Measurements from ENCODE around the gene SLC38A9.
"Not testable (repeated sequence)": the region's sequence is repeated elsewhere in the genome, so short reads cannot be mapped to it uniquely, and the experiment has no call there.

Gene SLC38A9

GRCh38 chr5:55702598-55703345 lies 9.4 kb downstream of the SLC38A9 start:
- no peak for DNase-seq

DNA sequence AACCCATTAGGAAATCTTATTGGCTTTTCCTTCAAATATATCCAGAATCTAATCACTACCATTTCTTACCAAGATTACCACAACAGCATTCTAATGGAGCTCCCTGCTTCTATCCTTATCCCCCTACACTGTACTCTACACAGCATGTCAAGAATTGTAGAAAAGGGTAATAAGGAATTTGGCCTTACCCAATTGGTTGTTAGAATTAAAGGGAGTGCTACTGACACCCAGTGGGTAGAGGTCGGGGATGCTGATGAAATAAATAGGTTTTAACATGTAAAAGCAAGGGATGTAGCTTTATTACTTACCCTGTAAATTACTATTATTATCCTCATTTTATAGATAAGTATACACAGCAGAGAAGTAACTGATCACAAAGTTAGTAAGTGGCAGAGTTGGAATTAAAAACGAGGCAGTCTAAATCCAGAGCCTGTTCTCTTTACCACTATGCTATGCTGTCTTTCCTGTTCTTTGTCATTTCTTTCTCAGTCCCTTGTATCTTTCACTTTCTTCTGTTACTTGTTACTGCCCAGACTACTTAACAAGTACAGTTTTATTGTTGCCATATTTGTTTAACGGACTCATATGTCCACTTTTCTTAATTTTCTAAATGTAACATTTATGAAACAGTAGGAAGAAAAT lies 10.5 kb downstream of the SLC38A9 start:
- DNase-seq: no peak

GRCh38 chr5:55700745-55701144 lies 11.4 kb downstream of the SLC38A9 start:
- no peak for DNase-seq

- DNase-seq: no peak
These were observed 13.0 kb downstream of the SLC38A9 start for GRCh38 chr5:55699041-55699688.

GRCh38 chr5:55696704-55697103 lies 15.4 kb downstream of the SLC38A9 start:
- not testable (repeated sequence) for DNase-seq

DNA sequence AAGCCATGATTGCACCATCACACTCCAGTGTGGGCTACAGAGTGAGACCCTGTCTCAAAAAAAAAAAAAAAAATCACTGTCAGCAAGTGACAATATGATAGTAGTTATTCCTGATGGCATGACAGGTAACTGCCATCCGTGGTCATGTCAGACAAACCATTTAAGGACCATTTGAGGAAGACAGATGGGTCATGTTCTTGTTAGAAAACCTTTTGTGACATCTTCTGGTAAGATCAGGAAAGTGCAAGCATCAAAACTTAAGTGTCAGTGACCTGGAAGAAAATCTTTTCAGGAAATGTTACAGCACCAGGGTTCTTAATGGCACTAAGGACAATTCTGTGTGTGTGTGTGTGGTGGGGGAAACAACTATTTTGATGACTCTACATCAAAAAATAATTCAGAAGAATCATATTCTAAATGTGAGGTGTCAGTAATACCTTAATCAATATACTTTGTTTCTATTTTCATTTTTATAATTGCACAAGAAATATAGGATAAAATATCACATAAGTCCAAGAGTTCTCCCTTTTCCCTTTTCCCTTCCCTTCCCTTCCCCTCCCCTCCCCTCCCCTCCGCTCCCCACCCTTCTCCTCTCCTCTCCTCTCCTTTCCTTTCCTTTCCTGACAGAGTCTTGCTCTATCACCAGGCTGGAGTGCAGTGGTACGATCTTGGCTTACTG lies 17.8 kb downstream of the SLC38A9 start:
- DNase-seq: peak; percentile 10

GRCh38 chr5:55692509-55692908 lies 19.6 kb downstream of the SLC38A9 start:
- no peak for DNase-seq

DNA sequence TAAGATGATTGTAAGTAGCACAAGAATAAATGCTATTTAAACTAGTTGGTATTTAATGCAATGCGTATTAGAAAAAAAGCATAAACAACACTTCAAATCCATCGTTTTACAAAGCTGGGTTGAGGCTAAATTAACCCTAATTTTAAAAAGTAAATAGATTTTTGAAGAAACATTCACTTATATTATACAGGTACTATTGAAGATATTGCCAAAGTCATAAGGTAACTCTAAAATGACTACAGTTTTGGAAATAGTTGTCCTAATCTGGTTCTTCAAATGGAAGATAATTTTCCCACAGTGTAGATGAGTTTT lies 20.1 kb downstream of the SLC38A9 start:
- no peak for DNase-seq

DNA sequence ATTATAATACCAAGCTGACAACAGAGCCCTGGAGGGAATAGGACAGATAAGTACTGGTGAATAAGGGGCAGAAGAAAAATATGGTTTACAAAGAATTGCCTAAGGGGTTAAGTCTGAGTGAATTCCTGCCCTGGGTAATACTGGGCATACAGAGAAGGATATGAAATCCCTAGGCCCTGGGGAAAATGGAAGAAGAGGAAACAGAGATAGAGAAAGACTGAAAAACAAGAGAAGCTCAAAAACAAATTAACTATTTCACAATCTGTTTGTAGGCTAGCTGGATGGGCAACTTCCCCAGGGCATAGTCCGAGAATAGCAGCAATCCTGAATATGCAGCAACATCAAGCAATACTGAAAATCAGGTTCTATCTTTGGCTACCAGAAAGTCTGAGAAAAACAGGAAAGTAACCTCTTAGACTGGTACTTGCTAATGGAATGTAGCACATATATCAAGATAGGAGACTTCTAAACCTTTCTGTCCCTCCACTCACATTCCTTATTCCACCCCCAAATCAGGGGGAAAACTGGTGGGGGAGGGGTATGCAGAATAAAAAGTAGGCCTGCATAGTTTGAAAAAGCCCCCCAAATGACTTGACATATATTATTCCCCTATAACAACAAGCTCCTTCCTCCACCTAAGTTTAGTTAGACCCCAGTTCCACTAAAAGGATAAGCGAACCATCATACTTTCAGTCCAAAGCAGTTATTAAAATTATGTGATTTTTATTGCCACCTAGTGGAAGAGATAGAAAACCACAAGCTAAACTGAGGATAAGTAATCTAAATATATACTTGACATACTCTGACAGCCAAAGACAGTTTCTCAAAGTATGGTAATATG lies 20.6 kb downstream of the SLC38A9 start:
- peak; percentile 46 for DNase-seq

DNA sequence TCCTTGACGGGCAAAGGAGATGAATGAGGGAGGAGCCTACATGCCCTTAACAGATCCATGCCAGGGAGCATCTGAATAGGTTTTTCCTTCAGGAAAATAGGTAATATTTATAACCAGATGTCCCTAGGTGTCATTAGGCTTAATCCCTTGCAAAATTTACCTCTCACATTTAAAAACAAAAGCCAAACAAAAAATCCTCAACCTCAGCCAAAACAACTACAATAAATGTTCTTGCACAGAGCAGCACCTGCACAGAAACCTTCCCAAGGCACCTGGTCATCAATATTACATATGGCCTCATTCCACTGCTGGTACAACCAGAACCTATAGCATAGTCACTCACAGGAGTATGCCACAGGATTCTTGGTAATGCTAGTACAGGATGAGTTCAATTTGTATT lies 30.1 kb downstream of the SLC38A9 start:
- DNase-seq: no peak

GRCh38 chr5:55681301-55681700 lies 30.8 kb downstream of the SLC38A9 start:
- no peak for DNase-seq

GRCh38 chr5:55680353-55680752 lies 31.8 kb downstream of the SLC38A9 start:
- no peak for DNase-seq

DNA sequence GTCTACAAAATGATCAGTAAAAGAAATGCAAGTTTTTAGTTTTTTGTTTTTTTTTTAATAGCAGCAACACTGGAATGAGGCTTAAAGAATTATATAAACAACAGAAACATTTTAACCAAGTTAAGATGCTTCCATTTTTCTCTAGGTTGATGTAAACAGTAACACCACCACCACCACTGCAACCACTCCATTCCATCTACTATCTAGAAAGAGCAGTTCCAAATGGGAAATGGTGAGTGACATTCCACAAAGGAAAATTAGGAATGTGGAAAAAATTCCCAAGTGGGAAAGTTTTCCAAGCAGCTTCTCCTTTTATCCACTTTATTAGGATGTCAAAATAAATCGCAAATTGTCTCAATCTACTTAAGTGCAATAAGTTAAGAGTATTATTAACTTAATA lies 32.6 kb downstream of the SLC38A9 start:
- DNase-seq: no peak

DNA sequence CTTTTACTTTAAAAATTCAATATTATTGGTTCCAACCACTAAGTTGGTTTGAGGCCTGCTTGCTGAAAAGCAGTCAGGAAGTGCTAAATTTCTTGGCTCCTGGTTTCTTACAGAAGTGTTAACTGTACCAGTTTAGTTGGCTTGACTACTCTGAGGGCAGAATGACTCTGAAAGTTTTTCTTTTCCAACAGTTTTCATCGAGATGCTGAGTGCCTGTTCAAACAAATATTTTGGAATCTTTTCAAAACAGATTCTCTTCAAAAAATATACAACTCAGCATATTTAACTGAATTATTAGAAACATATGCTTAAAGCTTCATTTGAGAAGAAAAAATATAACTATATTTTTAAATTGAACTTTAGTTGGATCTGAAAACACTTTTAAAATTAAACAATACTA lies 37.0 kb downstream of the SLC38A9 start:
- no peak for DNase-seq

GRCh38 chr5:55674340-55674739 lies 37.8 kb downstream of the SLC38A9 start:
- no peak for DNase-seq

GRCh38 chr5:55672477-55672911 lies 39.6 kb downstream of the SLC38A9 start:
- no peak for DNase-seq

GRCh38 chr5:55671975-55672374 lies 40.1 kb downstream of the SLC38A9 start:
- no peak for DNase-seq

- DNase-seq: no peak
These were observed 43.8 kb downstream of the SLC38A9 start for GRCh38 chr5:55668356-55668755.

GRCh38 chr5:55667938-55668337 lies 44.2 kb downstream of the SLC38A9 start:
- DNase-seq: no peak

GRCh38 chr5:55665065-55665464 lies 47.1 kb downstream of the SLC38A9 start:
- no peak for DNase-seq

GRCh38 chr5:55657443-55657842 lies 54.7 kb downstream of the SLC38A9 start:
- DNase-seq: no peak

- no peak for DNase-seq
These were observed 61.7 kb downstream of the SLC38A9 start for GRCh38 chr5:55650386-55650785.

GRCh38 chr5:55649963-55650362 lies 62.2 kb downstream of the SLC38A9 start:
- DNase-seq: no peak

All from DMS 273 treated with DMSO at 0.1 percent for 48 hours (cell line).